Glutamatergic neuron (in vitro differentiated cells): ENCODE results near the gene MRGPRF. TPM values are rescaled to one million over a fixed set of nuclear protein-coding genes. Genes with fewer than 3 reads are reported as not detected.
A peak's percentile ranks its signal among the peaks of the same experiment; 100 is the strongest.

ENCODE experiments used
- DNase-seq: peaks from one replicate; pipeline ENCODE4 v3.0.0; 2022
- H3K27ac Mint-ChIP-seq: one replicate; pipeline ENCODE4 v1.8.0; 2020; ENCODE audit warnings: mild to moderate bottlenecking, mixed read lengths, inconsistent platforms; ENCODE audit not compliant: unreplicated experiment
- H3K27me3 Mint-ChIP-seq: one replicate; pipeline ENCODE4 v1.8.0; 2020; ENCODE audit warnings: mild to moderate bottlenecking, moderate library complexity, mixed read lengths, inconsistent platforms; ENCODE audit not compliant: unreplicated experiment
- H3K36me3 Mint-ChIP-seq: one replicate; pipeline ENCODE4 v1.8.0; 2020; ENCODE audit warnings: mild to moderate bottlenecking, mixed read lengths, inconsistent platforms; ENCODE audit not compliant: unreplicated experiment
- H3K4me1 Mint-ChIP-seq: one replicate; pipeline ENCODE4 v1.8.0; 2020; ENCODE audit warnings: mild to moderate bottlenecking, low read depth, mixed read lengths, inconsistent platforms; ENCODE audit not compliant: unreplicated experiment
- H3K4me3 Mint-ChIP-seq: one replicate; pipeline ENCODE4 v1.8.0; 2020; ENCODE audit warnings: mild to moderate bottlenecking, mixed read lengths, inconsistent platforms; ENCODE audit not compliant: unreplicated experiment
- H3K9me3 Mint-ChIP-seq: one replicate; pipeline ENCODE4 v1.8.0; 2020; ENCODE audit warnings: mild to moderate bottlenecking, moderate library complexity, mixed read lengths, inconsistent platforms; ENCODE audit not compliant: unreplicated experiment
- CTCF ChIP-seq: fragments of 200-600 bp; sonication (generic); IDR thresholded peaks from one replicate; pipeline ENCODE4 v1.5.0; 2021; ENCODE audit not compliant: partially characterized antibody, unreplicated experiment
- total RNA-seq: library from RNA; stranded (reverse); fragmentation: NEBNext Ultra II Directional; extraction: Animal tissue kit (Norgen Biotek cat#: 25700); gene quantifications from one replicate; pipeline ENCODE4 v1.2.1, GENCODE V29; 2021; ENCODE audit not compliant: unreplicated experiment

MRGPRF gene
- total RNA-seq, 1 donor from 2014 or later: 1.0 TPM

GRCh38 chr11:69053169-69053477 is 40.1 kb upstream of the MRGPRF start:
- H3K27me3 Mint-ChIP-seq: peaks cover 1% of the 10 kb centered on the region
- H3K36me3 Mint-ChIP-seq: no peaks in the 10 kb centered on the region
- peaks cover 2% of the 10 kb centered on the region for H3K9me3 Mint-ChIP-seq
- no peak overlapping the region for H3K4me3 Mint-ChIP-seq
- no peak for TF ChIP-seq CTCF
- peaks cover 13% of the 10 kb centered on the region for H3K4me1 Mint-ChIP-seq
- DNase-seq: no peak
- H3K27ac Mint-ChIP-seq: no peak overlapping the region

GRCh38 chr11:69052343-69053168 is 39.5 kb upstream of the MRGPRF start:
- peaks cover 2% of the 10 kb centered on the region for H3K9me3 Mint-ChIP-seq
- no peak for DNase-seq
- no peak overlapping the region for H3K27ac Mint-ChIP-seq
- H3K36me3 Mint-ChIP-seq: no peaks in the 10 kb centered on the region
- peaks cover 17% of the 10 kb centered on the region for H3K4me1 Mint-ChIP-seq
- peaks cover 1% of the 10 kb centered on the region for H3K27me3 Mint-ChIP-seq
- H3K4me3 Mint-ChIP-seq: no peak overlapping the region
- TF ChIP-seq CTCF: no peak

GRCh38 chr11:69051381-69052342 is 38.6 kb upstream of the MRGPRF start:
- H3K4me1 Mint-ChIP-seq: peaks cover 17% of the 10 kb centered on the region
- H3K9me3 Mint-ChIP-seq: peaks cover 2% of the 10 kb centered on the region
- peak overlapping the region; percentile 32 for H3K4me3 Mint-ChIP-seq
- TF ChIP-seq CTCF: no peak
- no peaks in the 10 kb centered on the region for H3K36me3 Mint-ChIP-seq
- H3K27ac Mint-ChIP-seq: no peak overlapping the region
- peaks cover 1% of the 10 kb centered on the region for H3K27me3 Mint-ChIP-seq
- no peak for DNase-seq

- H3K36me3 Mint-ChIP-seq: no peaks in the 10 kb centered on the region
- no peaks in the 10 kb centered on the region for H3K9me3 Mint-ChIP-seq
- no peak overlapping the region for H3K27ac Mint-ChIP-seq
- H3K4me1 Mint-ChIP-seq: peaks cover 16% of the 10 kb centered on the region
- no peak for DNase-seq
- no peak for TF ChIP-seq CTCF
- H3K27me3 Mint-ChIP-seq: peaks cover 1% of the 10 kb centered on the region
- H3K4me3 Mint-ChIP-seq: peak overlapping the region; percentile 20
These were observed 37.7 kb upstream of the MRGPRF start for GRCh38 chr11:69050592-69051380.
